Uterus (tissue), 4 donors: ENCODE results near the gene TANGO6. TPM values are rescaled to one million over a fixed set of nuclear protein-coding genes. Genes with fewer than 3 reads are reported as not detected.

ENCODE experiments used
- DNase-seq, 2 donors: peaks; one replicate each; pipeline ENCODE4 v3.0.0-alpha.2; 2019 to 2020
- H3K27ac ChIP-seq, 2 donors: fragments of 200-600 bp; sonication (generic); 1 replicate in 1 of 2; 2 replicates in 1 of 2; pipeline ENCODE4 v1.5.1; 2016 to 2018
- H3K27me3 ChIP-seq, 2 donors: fragments of 200-600 bp; sonication (generic); one replicate each; pipeline ENCODE4 v1.5.1; 2018 to 2019; ENCODE audit warnings: control low read depth in 1 of 2
- H3K36me3 ChIP-seq, 2 donors: fragments of 200-600 bp; sonication (generic); one replicate each; pipeline ENCODE4 v1.5.1; 2019; ENCODE audit warnings: control low read depth in 1 of 2
- H3K4me1 ChIP-seq, 2 donors: fragments of 200-600 bp; sonication (generic); one replicate each; pipeline ENCODE4 v1.5.1; 2018 to 2019; ENCODE audit warnings: control low read depth in 1 of 2
- H3K4me3 ChIP-seq, 2 donors: fragments of 200-600 bp; sonication (generic); 1 replicate in 1 of 2; 2 replicates in 1 of 2; pipeline ENCODE4 v1.5.1; 2018 to 2019; ENCODE audit warnings: mild to moderate bottlenecking in 1 of 2
- H3K9me3 ChIP-seq, 2 donors: fragments of 200-600 bp; sonication (generic); one replicate each; pipeline ENCODE4 v1.5.1; 2019; ENCODE audit warnings: control low read depth in 1 of 2
- POLR2A ChIP-seq, 2 donors: fragments of 450-650 bp; IDR thresholded peaks; one replicate each; pipeline ENCODE4 v1.6.1; 2016; ENCODE audit warnings: antibody characterized with exemption in 2 of 2, mild to moderate bottlenecking in 1 of 2, moderate library complexity in 1 of 2
- intact Hi-C: fragments of 100-400 bp; cut with DNase I; formaldehyde crosslinking; loops from one replicate; pipeline ENCODE4 v1.15.1; 2023; ENCODE audit warnings: low total_unique reads
- total RNA-seq, 4 donors: library from RNA; depleted of rRNA in 3 of 4; stranded (reverse); fragments of >200 nt in 3 of 4; gene quantifications; one replicate each; pipeline versions ENCODE4 v1.1.0 to v1.2.4, GENCODE V29; 2014 to 2023
- TF ChIP-seq, protein P1 (sequence below), 4 experiments: fragments of 200-600 bp in 2 of 4; fragments of 450-650 bp in 2 of 4; sonication (generic) in 2 of 4; IDR thresholded peaks; one replicate each; pipeline ENCODE4 v1.5.1; 2016 to 2019; ENCODE audit warnings: antibody characterized with exemption in 4 of 4, mild to moderate bottlenecking in 2 of 4, moderate library complexity in 1 of 4
- donor health status: DM: yes; HTN: yes; CAD: no.

Gene TANGO6
- total RNA-seq, 4 donors from 2014 or later: 21.5 to 44.9 (median 37.5) TPM

GRCh38 chr16:68948230-68948910 is 105.0 kb downstream of the TANGO6 start:
- H3K36me3 ChIP-seq: no peaks in the 10 kb centered on the region
- no peak overlapping the region for H3K27ac ChIP-seq
- no peaks in the 10 kb centered on the region for H3K27me3 ChIP-seq
- DNase-seq: no peak
- no peaks in the 10 kb centered on the region for H3K4me1 ChIP-seq
- intact Hi-C loops: no loop called here
- no peak overlapping the region for H3K4me3 ChIP-seq
- H3K9me3 ChIP-seq: no peaks in the 10 kb centered on the region
- TF ChIP-seq, protein P1, sequence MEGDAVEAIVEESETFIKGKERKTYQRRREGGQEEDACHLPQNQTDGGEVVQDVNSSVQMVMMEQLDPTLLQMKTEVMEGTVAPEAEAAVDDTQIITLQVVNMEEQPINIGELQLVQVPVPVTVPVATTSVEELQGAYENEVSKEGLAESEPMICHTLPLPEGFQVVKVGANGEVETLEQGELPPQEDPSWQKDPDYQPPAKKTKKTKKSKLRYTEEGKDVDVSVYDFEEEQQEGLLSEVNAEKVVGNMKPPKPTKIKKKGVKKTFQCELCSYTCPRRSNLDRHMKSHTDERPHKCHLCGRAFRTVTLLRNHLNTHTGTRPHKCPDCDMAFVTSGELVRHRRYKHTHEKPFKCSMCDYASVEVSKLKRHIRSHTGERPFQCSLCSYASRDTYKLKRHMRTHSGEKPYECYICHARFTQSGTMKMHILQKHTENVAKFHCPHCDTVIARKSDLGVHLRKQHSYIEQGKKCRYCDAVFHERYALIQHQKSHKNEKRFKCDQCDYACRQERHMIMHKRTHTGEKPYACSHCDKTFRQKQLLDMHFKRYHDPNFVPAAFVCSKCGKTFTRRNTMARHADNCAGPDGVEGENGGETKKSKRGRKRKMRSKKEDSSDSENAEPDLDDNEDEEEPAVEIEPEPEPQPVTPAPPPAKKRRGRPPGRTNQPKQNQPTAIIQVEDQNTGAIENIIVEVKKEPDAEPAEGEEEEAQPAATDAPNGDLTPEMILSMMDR (IDR thresholded peaks at IDR 0.05): no peak
- no peak for TF ChIP-seq POLR2A (IDR thresholded peaks at IDR 0.05)

GRCh38 chr16:68951991-68952877 is 108.9 kb downstream of the TANGO6 start:
- Histone ChIP-seq H3K4me1 (no peaks in the 10 kb centered on the region), H3K4me3 (no peak overlapping the region), H3K27me3 (no peaks in the 10 kb centered on the region), H3K9me3 (no peaks in the 10 kb centered on the region), H3K27ac (no peak overlapping the region), H3K36me3 (no peaks in the 10 kb centered on the region)
- intact Hi-C loops: no loop called here
- DNase-seq: no peak
- TF ChIP-seq, protein P1 (IDR thresholded peaks at IDR 0.05): no peak
- TF ChIP-seq POLR2A (IDR thresholded peaks at IDR 0.05): no peak

- no peaks in the 10 kb centered on the region for H3K27me3 ChIP-seq
- no peaks in the 10 kb centered on the region for H3K4me1 ChIP-seq
- intact Hi-C loops: no loop called here
- no peak overlapping the region for H3K27ac ChIP-seq
- TF ChIP-seq, protein P1 (IDR thresholded peaks at IDR 0.05): no peak
- TF ChIP-seq POLR2A (IDR thresholded peaks at IDR 0.05): no peak
- DNase-seq: no peak
- H3K36me3 ChIP-seq: no peaks in the 10 kb centered on the region
- no peaks in the 10 kb centered on the region for H3K9me3 ChIP-seq
- H3K4me3 ChIP-seq: no peak overlapping the region
Measured at GRCh38 chr16:68954911-68955635, 111.7 kb downstream of the TANGO6 start.

DNA sequence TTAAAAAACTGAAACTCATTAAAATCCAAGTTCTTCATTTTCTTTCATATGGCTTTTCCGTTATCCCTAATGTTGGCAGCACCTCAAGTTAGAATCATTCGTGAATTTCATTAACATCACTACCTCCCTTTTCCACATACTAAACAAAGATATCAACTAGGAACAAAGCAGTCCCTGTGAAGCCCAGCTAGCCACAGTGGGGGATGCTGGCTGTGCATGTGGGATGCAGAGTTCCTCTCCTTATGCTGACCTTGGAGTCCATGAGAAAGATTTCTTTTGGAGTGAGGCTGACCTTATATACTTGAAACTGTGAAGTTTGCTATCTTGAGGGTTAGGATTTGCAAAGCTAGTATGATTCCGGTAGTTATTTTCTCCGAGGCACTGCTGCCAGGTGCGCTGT is 117.6 kb downstream of the TANGO6 start:
- H3K9me3 ChIP-seq: no peaks in the 10 kb centered on the region
- DNase-seq: no peak
- intact Hi-C loops: no loop called here
- H3K4me1 ChIP-seq: no peaks in the 10 kb centered on the region
- H3K4me3 ChIP-seq: no peak overlapping the region
- no peak overlapping the region for H3K27ac ChIP-seq
- H3K27me3 ChIP-seq: no peaks in the 10 kb centered on the region
- H3K36me3 ChIP-seq: no peaks in the 10 kb centered on the region
- no peak for TF ChIP-seq POLR2A (IDR thresholded peaks at IDR 0.05)
- TF ChIP-seq, protein P1 (IDR thresholded peaks at IDR 0.05): no peak
